ENCODE measurements around the gene HPGD.

HPGD gene

DNA sequence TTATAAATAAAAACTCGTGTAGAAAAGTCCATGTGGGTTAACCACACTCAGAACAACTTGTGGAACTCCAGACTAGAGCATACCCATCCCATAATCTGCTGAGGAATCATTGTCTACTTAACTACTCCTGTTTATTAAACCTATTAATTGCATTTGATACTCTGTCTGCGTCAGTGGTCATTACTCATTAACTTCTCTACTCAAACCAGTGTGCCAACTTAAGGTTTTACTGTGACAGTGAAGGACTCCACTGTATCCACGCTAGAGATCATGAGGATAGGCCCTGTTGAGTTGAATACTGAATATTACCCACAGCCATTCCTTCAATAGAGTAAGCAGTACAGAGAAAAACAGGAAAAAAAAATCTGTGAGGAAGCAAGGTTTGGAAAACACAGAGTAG, 17.3 kb downstream of the HPGD start:
- no peak for DNase-seq (ENCODE audit: extremely low read depth, insufficient read length)
- H3K27me3 ChIP-seq (replicated peaks; ENCODE audit: control insufficient read depth, insufficient read depth, low read length) = no peaks in the 10 kb centered on the region
- H3K4me3 ChIP-seq (replicated peaks; ENCODE audit: low read depth, low read length) = no peak overlapping the region
- no peaks in the 10 kb centered on the region for H3K36me3 ChIP-seq (ENCODE audit: control insufficient read depth, insufficient read depth, low read length)
- TF ChIP-seq, protein P1, sequence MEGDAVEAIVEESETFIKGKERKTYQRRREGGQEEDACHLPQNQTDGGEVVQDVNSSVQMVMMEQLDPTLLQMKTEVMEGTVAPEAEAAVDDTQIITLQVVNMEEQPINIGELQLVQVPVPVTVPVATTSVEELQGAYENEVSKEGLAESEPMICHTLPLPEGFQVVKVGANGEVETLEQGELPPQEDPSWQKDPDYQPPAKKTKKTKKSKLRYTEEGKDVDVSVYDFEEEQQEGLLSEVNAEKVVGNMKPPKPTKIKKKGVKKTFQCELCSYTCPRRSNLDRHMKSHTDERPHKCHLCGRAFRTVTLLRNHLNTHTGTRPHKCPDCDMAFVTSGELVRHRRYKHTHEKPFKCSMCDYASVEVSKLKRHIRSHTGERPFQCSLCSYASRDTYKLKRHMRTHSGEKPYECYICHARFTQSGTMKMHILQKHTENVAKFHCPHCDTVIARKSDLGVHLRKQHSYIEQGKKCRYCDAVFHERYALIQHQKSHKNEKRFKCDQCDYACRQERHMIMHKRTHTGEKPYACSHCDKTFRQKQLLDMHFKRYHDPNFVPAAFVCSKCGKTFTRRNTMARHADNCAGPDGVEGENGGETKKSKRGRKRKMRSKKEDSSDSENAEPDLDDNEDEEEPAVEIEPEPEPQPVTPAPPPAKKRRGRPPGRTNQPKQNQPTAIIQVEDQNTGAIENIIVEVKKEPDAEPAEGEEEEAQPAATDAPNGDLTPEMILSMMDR (IDR thresholded peaks at IDR 0.05; ENCODE audit: insufficient read depth, low read length, poor library complexity, severe bottlenecking) = no peak

DNA sequence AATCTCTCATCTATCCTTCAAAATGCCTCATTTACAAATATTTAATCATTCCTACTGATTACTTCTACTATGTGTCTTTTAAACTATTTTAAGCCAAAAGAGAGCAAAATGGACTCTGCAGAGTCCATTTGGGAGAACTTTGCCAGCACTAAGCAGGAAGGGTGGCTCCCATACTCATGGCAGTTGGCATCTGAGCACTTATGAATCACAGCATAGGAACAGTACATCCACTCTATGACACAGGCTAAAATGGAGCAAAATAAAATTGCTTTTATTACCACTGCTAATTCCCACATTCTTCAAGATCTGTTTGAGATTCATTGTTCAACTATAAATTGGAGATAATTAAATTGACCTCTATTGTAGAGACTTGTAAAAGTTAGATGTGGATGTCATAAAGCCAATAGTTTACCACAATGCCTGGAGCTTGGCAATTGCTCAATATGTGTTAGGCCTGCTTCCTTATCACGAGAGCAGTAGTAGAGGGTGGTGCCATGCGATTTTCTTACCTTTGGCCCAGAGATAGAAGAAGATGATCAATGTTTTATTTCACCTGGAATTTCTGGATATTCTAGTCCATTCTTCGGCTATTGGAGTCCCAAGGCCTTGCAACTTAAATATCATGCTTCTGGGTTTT, 19.1 kb downstream of the HPGD start:
- no peaks in the 10 kb centered on the region for H3K27me3 ChIP-seq (replicated peaks; ENCODE audit: control insufficient read depth, insufficient read depth, low read length)
- no peak overlapping the region for H3K4me3 ChIP-seq (replicated peaks; ENCODE audit: low read depth, low read length)
- TF ChIP-seq, protein P1 (IDR thresholded peaks at IDR 0.05; ENCODE audit: insufficient read depth, low read length, poor library complexity, severe bottlenecking) = no peak
- DNase-seq (ENCODE audit: extremely low read depth, insufficient read length) = no peak
- no peaks in the 10 kb centered on the region for H3K36me3 ChIP-seq (ENCODE audit: control insufficient read depth, insufficient read depth, low read length)

DNA sequence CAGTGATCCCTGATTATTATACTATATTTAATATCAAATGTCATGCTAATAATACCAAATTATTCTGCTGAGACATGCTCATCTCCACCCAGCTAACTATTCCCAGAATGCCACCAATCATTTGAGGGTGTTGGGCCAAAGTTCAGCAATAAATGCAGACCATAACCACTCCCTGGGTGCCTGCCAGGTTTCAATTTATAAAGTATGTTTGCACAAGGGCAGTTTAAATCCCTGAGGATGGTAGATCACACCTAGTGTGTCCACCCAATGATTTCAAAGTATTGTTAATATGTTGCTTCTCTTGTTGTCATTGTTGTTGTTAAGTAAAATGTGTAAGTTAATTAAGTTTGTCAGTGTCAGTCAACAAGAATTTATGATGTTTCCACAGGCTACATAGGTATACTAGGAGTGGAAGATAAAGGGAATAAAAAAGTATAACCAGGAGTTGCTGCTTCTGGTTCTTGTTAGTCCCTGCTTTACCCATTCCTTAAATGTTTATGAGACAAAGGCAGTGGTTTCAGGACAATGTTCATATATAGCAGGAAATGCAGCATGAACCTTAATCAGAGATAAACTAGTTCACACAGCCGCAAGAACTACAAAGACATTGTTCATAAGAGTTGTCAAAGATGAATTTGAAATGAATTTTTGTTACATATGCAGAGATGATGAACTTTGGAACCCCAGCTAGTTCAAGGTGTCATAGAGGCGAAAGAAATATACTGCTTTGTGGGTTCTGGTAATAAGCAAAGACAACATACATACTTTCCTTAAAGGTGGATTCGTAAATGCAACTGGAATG, 25.5 kb downstream of the HPGD start:
- H3K27me3 ChIP-seq (replicated peaks; ENCODE audit: control insufficient read depth, insufficient read depth, low read length) = no peaks in the 10 kb centered on the region
- H3K4me3 ChIP-seq (replicated peaks; ENCODE audit: low read depth, low read length) = no peak overlapping the region
- TF ChIP-seq, protein P1 (IDR thresholded peaks at IDR 0.05; ENCODE audit: insufficient read depth, low read length, poor library complexity, severe bottlenecking) = no peak
- DNase-seq (ENCODE audit: extremely low read depth, insufficient read length) = no peak
- no peaks in the 10 kb centered on the region for H3K36me3 ChIP-seq (ENCODE audit: control insufficient read depth, insufficient read depth, low read length)

DNA sequence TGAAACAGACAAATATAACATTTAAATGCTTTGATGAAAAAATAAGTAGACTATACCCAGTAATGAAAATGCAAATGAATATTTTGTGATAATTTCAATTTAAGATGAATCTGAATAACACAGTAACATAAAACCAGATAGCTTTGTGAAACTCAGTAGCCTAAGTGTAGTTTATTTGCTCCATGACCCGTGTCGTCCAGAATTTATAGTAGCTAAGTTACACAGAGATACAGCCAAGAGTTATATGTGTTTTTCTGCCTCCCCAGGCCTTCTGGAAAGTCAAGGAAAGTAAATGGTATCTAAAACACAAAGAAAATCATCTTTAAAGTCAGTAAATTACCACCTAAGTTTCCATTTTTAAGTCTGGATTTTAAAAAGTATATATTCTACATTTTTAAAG, 26.7 kb downstream of the HPGD start:
- Histone ChIP-seq H3K36me3 (ENCODE audit: control insufficient read depth, insufficient read depth, low read length) (no peaks in the 10 kb centered on the region), H3K27me3 (replicated peaks; ENCODE audit: control insufficient read depth, insufficient read depth, low read length) (no peaks in the 10 kb centered on the region), H3K4me3 (replicated peaks; ENCODE audit: low read depth, low read length) (no peak overlapping the region)
- DNase-seq (ENCODE audit: extremely low read depth, insufficient read length) = no peak
- TF ChIP-seq, protein P1 (IDR thresholded peaks at IDR 0.05; ENCODE audit: insufficient read depth, low read length, poor library complexity, severe bottlenecking) = no peak

DNA sequence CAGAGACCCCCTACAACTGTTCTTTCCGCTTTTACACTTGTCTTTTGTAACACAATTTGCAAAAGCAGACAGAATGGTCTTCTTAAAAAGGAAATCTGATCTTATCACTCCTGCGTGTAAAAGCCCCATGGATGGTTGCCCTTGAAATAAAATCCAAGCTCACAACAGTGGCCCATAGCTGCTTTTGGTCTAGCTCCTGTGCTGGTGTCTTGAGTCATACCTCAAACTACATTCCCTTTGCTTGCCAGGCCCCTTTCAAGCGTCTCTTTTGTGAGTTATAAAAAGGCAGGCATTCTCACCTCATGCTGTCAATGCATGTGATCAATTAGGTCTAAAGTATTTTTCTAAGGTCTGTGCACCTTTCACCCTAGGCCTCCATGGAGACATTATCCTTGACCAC, 27.6 kb downstream of the HPGD start:
- Histone ChIP-seq H3K36me3 (ENCODE audit: control insufficient read depth, insufficient read depth, low read length) (no peaks in the 10 kb centered on the region), H3K4me3 (replicated peaks; ENCODE audit: low read depth, low read length) (no peak overlapping the region), H3K27me3 (replicated peaks; ENCODE audit: control insufficient read depth, insufficient read depth, low read length) (no peaks in the 10 kb centered on the region)
- DNase-seq (ENCODE audit: extremely low read depth, insufficient read length) = no peak
- TF ChIP-seq, protein P1 (IDR thresholded peaks at IDR 0.05; ENCODE audit: insufficient read depth, low read length, poor library complexity, severe bottlenecking) = no peak
